OCI-LY1 (cell line): ENCODE measurements around the gene CARD6.
"Not testable (repeated sequence)": the region's sequence is repeated elsewhere in the genome, so short reads cannot be mapped to it uniquely, and the experiment has no call there.

ENCODE experiments used
- H2AFZ ChIP-seq: fragments of 200-600 bp; sonication (generic), shearing (Covaris generic); 2 replicates; pipeline ENCODE4 v1.6.0; 2014; ENCODE audit warnings: antibody characterized with exemption, mild to moderate bottlenecking, low read length
- H3F3A ChIP-seq: fragments of 200-600 bp; sonication (generic), shearing (Covaris generic); 2 replicates; pipeline ENCODE4 v1.6.0; 2014; ENCODE audit warnings: mild to moderate bottlenecking, antibody characterized with exemption, low read length, moderate library complexity; ENCODE audit not compliant: insufficient read depth
- H3K27ac ChIP-seq: fragments of 200-600 bp; sonication (generic); 2 replicates; pipeline ENCODE4 v1.5.1; 2014; ENCODE audit warnings: low read length, mixed run types, mild to moderate bottlenecking, low read depth; ENCODE audit not compliant: poor library complexity, severe bottlenecking
- H3K27me3 ChIP-seq: fragments of 200-600 bp; sonication (generic); 2 replicates; pipeline ENCODE4 v1.6.0; 2014; ENCODE audit warnings: antibody characterized with exemption, mild to moderate bottlenecking, low read length, moderate library complexity; ENCODE audit not compliant: insufficient read depth
- H3K36me3 ChIP-seq: fragments of 200-600 bp; sonication (generic); 2 replicates; pipeline ENCODE4 v1.6.1; 2014; ENCODE audit warnings: mild to moderate bottlenecking, antibody characterized with exemption, low read length, moderate library complexity, mixed read lengths; ENCODE audit not compliant: insufficient read depth
- H3K4me1 ChIP-seq: fragments of 200-600 bp; sonication (generic); 2 replicates; pipeline ENCODE4 v1.5.1; 2014; ENCODE audit warnings: mild to moderate bottlenecking, low read length, moderate library complexity; ENCODE audit not compliant: insufficient read depth, severe bottlenecking
- H3K4me2 ChIP-seq: fragments of 200-600 bp; sonication (generic), shearing (Covaris generic); 2 replicates; pipeline ENCODE4 v1.6.1; 2014; ENCODE audit warnings: low read length
- H3K4me3 ChIP-seq: fragments of 200-600 bp; sonication (generic); 2 replicates; pipeline ENCODE4 v1.5.1; 2014; ENCODE audit warnings: low read length, low read depth, mild to moderate bottlenecking, mixed read lengths; ENCODE audit not compliant: poor library complexity, severe bottlenecking
- H3K79me2 ChIP-seq: fragments of 200-600 bp; shearing (Covaris generic); 2 replicates; pipeline ENCODE4 v1.6.1; 2016; ENCODE audit warnings: mixed run types, low read length, mixed read lengths; ENCODE audit not compliant: insufficient read depth
- H3K9ac ChIP-seq: fragments of 200-600 bp; sonication (generic), shearing (Covaris generic); 2 replicates; pipeline ENCODE4 v1.6.1; 2014; ENCODE audit warnings: mild to moderate bottlenecking, low read length, mixed read lengths
- H3K9me2 ChIP-seq: fragments of 200-600 bp; sonication (generic), shearing (Covaris generic); 2 replicates; pipeline ENCODE4 v1.6.1; 2014; ENCODE audit warnings: low read depth, mild to moderate bottlenecking, low read length, mixed read lengths
- H3K9me3 ChIP-seq: fragments of 200-600 bp; shearing (Covaris generic); 2 replicates; pipeline ENCODE4 v1.6.1; 2014; ENCODE audit warnings: low read length, mixed read lengths
- H4K20me1 ChIP-seq: fragments of 200-600 bp; sonication (generic), shearing (Covaris generic); 2 replicates; pipeline ENCODE4 v1.6.0; 2016; ENCODE audit warnings: mild to moderate bottlenecking, low read length; ENCODE audit not compliant: insufficient read depth
- EZH2 ChIP-seq: fragments of 200-600 bp; sonication (generic), shearing (Covaris generic); IDR thresholded peaks from 2 replicates; pipeline ENCODE4 v1.8.0; 2017; ENCODE audit warnings: borderline replicate concordance, mixed run types, mild to moderate bottlenecking, antibody characterized with exemption, low read length, moderate library complexity, mixed read lengths
- TF ChIP-seq, protein P1 (sequence below): fragments of 200-600 bp; sonication (generic), shearing (Covaris generic); IDR thresholded peaks from 2 replicates; pipeline ENCODE4 v1.5.1; 2017; ENCODE audit warnings: mild to moderate bottlenecking, antibody characterized with exemption, low read length, moderate library complexity, mixed read lengths

The CARD6 gene

DNA sequence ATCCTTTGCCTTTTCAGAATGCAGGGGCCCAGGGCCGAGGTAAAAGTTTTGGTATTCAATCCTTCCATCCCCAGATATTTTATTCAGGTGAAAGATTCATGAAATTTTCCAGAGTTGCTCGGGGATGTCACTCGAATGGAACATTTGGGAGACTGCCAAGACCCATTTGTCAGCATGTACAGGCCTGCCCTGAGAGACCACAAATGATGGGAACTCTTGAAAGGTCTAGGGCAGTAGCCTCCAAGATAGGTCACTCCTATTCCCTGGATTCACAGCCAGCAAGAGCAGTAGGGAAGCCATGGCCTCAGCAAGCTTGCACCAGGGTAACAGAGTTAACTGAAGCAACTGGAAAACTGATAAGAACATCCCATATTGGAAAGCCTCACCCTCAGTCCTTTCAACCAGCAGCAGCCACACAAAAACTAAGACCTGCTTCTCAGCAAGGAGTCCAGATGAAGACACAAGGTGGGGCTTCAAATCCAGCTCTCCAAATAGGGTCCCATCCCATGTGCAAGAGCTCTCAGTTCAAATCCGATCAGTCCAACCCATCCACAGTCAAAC is 12.5 kb downstream of the CARD6 start:
- TF ChIP-seq, protein P1, sequence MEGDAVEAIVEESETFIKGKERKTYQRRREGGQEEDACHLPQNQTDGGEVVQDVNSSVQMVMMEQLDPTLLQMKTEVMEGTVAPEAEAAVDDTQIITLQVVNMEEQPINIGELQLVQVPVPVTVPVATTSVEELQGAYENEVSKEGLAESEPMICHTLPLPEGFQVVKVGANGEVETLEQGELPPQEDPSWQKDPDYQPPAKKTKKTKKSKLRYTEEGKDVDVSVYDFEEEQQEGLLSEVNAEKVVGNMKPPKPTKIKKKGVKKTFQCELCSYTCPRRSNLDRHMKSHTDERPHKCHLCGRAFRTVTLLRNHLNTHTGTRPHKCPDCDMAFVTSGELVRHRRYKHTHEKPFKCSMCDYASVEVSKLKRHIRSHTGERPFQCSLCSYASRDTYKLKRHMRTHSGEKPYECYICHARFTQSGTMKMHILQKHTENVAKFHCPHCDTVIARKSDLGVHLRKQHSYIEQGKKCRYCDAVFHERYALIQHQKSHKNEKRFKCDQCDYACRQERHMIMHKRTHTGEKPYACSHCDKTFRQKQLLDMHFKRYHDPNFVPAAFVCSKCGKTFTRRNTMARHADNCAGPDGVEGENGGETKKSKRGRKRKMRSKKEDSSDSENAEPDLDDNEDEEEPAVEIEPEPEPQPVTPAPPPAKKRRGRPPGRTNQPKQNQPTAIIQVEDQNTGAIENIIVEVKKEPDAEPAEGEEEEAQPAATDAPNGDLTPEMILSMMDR, result no peak
- no peak for TF ChIP-seq EZH2
- H3K9me2 ChIP-seq, result no peaks in the 10 kb centered on the region
- no peaks in the 10 kb centered on the region for H3F3A ChIP-seq

DNA sequence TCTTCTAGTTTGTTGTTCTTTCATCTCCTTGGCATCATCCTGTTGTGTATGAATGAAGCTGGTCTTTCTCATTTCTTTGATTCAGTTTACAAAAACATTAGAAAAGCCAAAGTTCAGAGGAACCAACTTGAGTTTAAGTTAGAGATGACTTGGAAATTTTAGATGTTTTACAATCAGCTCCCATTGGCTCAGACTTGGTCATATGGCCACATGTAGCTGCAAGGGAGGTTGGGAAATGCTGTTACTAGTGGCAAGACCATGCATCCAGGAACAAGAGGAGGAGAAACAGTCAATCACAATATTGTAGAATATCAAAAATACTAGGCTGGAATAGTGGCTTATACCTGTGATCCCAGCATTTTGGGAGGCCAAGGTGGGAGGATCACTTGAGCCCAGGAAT is 19.5 kb downstream of the CARD6 start:
- H3K9me3 ChIP-seq, result no peaks in the 10 kb centered on the region
- no peak overlapping the region for H3K9ac ChIP-seq
- no peak overlapping the region for H3K4me3 ChIP-seq
- H3K4me2 ChIP-seq, result no peak overlapping the region
- H3K4me1 ChIP-seq, result no peaks in the 10 kb centered on the region
- no peaks in the 10 kb centered on the region for H4K20me1 ChIP-seq
- TF ChIP-seq EZH2, result no peak
- TF ChIP-seq, protein P1, result no peak
- H2AFZ ChIP-seq, result no peak overlapping the region
- H3K36me3 ChIP-seq, result no peaks in the 10 kb centered on the region
- no peak overlapping the region for H3K27ac ChIP-seq
- no peaks in the 10 kb centered on the region for H3K9me2 ChIP-seq
- H3K27me3 ChIP-seq, result no peaks in the 10 kb centered on the region
- H3F3A ChIP-seq, result no peaks in the 10 kb centered on the region
- H3K79me2 ChIP-seq, result no peaks in the 10 kb centered on the region

More for the DNA sequence above, 12.5 kb downstream of the CARD6 start:
- H2AFZ ChIP-seq, result no peak overlapping the region
- H4K20me1 ChIP-seq, result no peaks in the 10 kb centered on the region
- no peaks in the 10 kb centered on the region for H3K79me2 ChIP-seq
- H3K27ac ChIP-seq, result no peak overlapping the region
- no peak overlapping the region for H3K4me2 ChIP-seq
- H3K4me3 ChIP-seq, result no peak overlapping the region
- no peaks in the 10 kb centered on the region for H3K9me3 ChIP-seq
- H3K36me3 ChIP-seq, result no peaks in the 10 kb centered on the region
- no peaks in the 10 kb centered on the region for H3K27me3 ChIP-seq
- no peaks in the 10 kb centered on the region for H3K4me1 ChIP-seq
- H3K9ac ChIP-seq, result no peak overlapping the region

DNA sequence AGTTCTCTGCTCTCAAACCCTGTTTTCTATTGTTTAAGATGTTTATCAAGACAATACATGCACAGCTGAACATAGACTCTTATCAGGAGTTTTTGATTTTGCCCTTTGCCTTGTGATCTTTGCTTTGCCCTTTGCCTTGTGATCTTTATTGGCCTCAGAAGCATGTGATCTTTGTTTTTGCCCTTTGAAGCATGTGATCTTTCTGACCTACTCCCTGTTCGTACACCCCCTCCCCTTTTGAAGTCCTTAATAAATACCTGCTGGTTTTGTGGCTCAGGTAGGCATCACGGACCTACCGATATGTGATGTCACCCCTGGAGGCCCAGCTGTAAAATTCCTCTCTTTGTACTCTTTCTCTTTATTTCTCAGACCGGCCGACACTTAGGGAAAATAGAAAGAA is 23.8 kb downstream of the CARD6 start:
- H3K9me2 ChIP-seq, H2AFZ ChIP-seq, H3K9ac ChIP-seq, H3K4me3 ChIP-seq, H3K79me2 ChIP-seq, H3K9me3 ChIP-seq, H4K20me1 ChIP-seq, H3K4me1 ChIP-seq, H3K4me2 ChIP-seq, H3K27ac ChIP-seq, H3F3A ChIP-seq, H3K27me3 ChIP-seq, H3K36me3 ChIP-seq: not testable (repeated sequence)

DNA sequence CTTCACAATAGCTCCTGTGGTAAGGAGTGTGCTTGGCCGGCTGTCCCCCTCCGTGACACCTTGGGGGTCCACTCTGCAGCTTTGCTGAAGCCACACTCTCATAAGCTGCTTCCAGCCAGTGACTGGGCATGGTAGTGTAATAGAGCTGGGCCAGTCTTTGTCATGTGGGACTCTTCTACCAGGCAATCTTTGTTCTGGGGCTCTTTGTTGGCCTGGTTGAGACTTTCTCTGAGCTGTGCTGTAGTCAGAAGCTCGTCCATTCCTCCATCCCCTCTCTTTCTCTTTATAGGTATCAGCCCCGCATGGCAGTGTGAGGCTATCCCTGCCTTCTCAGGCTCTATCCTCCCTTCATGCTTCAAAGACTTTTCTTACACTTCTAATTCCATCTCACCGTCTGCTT is 25.7 kb downstream of the CARD6 start:
- no peaks in the 10 kb centered on the region for H3K27me3 ChIP-seq
- no peak overlapping the region for H2AFZ ChIP-seq
- no peaks in the 10 kb centered on the region for H3K9me2 ChIP-seq
- no peak overlapping the region for H3K4me2 ChIP-seq
- H3K9ac ChIP-seq, result no peak overlapping the region
- no peaks in the 10 kb centered on the region for H3F3A ChIP-seq
- H3K4me1 ChIP-seq, result no peaks in the 10 kb centered on the region
- no peak overlapping the region for H3K4me3 ChIP-seq
- H3K9me3 ChIP-seq, result no peaks in the 10 kb centered on the region
- no peaks in the 10 kb centered on the region for H4K20me1 ChIP-seq
- H3K36me3 ChIP-seq, result no peaks in the 10 kb centered on the region
- no peaks in the 10 kb centered on the region for H3K79me2 ChIP-seq
- no peak for TF ChIP-seq EZH2
- TF ChIP-seq, protein P1, result no peak
- H3K27ac ChIP-seq, result no peak overlapping the region
